ENCODE data around the gene CHAC2.
"Not testable (repeated sequence)": the region's sequence is repeated elsewhere in the genome, so short reads cannot be mapped to it uniquely, and the experiment has no call there.

Gene CHAC2

DNA sequence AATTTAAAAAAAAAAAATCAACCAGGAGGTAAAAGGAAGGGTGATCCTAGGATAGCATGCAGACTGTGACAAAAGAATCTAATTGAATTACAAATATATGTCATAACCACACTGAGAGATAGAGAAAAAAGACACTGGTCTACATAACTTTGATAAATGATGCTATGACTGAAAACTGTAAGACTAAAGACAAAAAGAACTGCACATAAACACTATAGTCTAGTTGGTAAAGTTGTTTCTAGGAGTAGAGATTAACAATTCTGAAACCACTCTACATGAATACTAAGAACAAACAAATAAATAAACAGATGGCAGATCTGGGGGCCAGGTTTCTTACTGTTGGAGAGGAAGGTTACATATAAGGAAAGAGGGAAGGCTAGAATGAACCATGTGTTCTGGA is 14.6 kb upstream of the CHAC2 start:
- Histone ChIP-seq H3F3A (ENCODE audit: insufficient read depth) (0 out of 2 replicates have a peak, but pooled peaks cover 4% of the 10 kb centered on the region), H3K9me3 (ENCODE audit: insufficient read depth, low read length) (no peaks in the 10 kb centered on the region), H4K20me1 (ENCODE audit: low read depth, low read length) (no peaks in the 10 kb centered on the region), H3K27ac (ENCODE audit: low read depth, low read length) (no peak overlapping the region), H3K36me3 (ENCODE audit: low read length) (no peaks in the 10 kb centered on the region), H2AFZ (ENCODE audit: low read depth, low read length, severe bottlenecking) (no peak overlapping the region), H3K9ac (ENCODE audit: low read length) (no peak overlapping the region), H3K4me3 (ENCODE audit: insufficient read depth, low read length, poor library complexity, severe bottlenecking) (no peak overlapping the region), H3K9me2 (replicated peaks; ENCODE audit: insufficient read depth, low read length) (no peaks in the 10 kb centered on the region), H3K4me2 (ENCODE audit: low read depth, low read length, poor library complexity, severe bottlenecking) (no peak overlapping the region), H3K27me3 (ENCODE audit: low read length) (no peaks in the 10 kb centered on the region), H3K79me2 (ENCODE audit: insufficient read depth, low read length) (no peaks in the 10 kb centered on the region)
- TF ChIP-seq, protein P1, sequence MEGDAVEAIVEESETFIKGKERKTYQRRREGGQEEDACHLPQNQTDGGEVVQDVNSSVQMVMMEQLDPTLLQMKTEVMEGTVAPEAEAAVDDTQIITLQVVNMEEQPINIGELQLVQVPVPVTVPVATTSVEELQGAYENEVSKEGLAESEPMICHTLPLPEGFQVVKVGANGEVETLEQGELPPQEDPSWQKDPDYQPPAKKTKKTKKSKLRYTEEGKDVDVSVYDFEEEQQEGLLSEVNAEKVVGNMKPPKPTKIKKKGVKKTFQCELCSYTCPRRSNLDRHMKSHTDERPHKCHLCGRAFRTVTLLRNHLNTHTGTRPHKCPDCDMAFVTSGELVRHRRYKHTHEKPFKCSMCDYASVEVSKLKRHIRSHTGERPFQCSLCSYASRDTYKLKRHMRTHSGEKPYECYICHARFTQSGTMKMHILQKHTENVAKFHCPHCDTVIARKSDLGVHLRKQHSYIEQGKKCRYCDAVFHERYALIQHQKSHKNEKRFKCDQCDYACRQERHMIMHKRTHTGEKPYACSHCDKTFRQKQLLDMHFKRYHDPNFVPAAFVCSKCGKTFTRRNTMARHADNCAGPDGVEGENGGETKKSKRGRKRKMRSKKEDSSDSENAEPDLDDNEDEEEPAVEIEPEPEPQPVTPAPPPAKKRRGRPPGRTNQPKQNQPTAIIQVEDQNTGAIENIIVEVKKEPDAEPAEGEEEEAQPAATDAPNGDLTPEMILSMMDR (IDR thresholded peaks at IDR 0.05; ENCODE audit: insufficient read depth, low read length, poor library complexity, severe bottlenecking), result no peak

DNA sequence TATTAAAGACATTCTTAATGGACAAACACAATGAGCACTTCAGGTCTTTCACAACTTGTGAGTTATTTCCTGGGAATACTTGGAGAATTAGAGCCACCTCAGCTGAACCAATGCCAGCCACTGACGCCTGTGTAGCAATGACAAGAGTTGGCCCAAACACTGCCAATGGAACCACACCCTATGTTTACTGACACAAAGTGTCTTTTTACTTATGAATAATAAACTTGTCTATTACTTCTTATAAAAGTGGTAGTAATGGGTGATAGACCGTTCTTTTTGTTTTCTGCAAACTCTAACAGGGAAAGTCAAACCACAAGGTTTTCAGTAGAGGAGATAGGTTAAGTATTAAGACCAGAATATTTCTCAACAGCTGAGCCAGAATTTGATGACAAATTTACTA is 12.5 kb upstream of the CHAC2 start:
- no peak overlapping the region for H3K9ac ChIP-seq (ENCODE audit: low read length)
- no peaks in the 10 kb centered on the region for H3K27me3 ChIP-seq (ENCODE audit: low read length)
- H3K4me3 ChIP-seq (ENCODE audit: insufficient read depth, low read length, poor library complexity, severe bottlenecking), result no peak overlapping the region
- H3K9me2 ChIP-seq (replicated peaks; ENCODE audit: insufficient read depth, low read length), result no peaks in the 10 kb centered on the region
- H3K27ac ChIP-seq (ENCODE audit: low read depth, low read length), result no peak overlapping the region
- H3K9me3 ChIP-seq (ENCODE audit: insufficient read depth, low read length), result no peaks in the 10 kb centered on the region
- no peaks in the 10 kb centered on the region for H3K79me2 ChIP-seq (ENCODE audit: insufficient read depth, low read length)
- no peaks in the 10 kb centered on the region for H3K36me3 ChIP-seq (ENCODE audit: low read length)
- no peak overlapping the region for H3K4me2 ChIP-seq (ENCODE audit: low read depth, low read length, poor library complexity, severe bottlenecking)
- TF ChIP-seq EZH2phosphoT487 (conservative IDR thresholded peaks at IDR 0.05; ENCODE audit: low read length), result no peak
- TF ChIP-seq, protein P1 (IDR thresholded peaks at IDR 0.05; ENCODE audit: insufficient read depth, low read length, poor library complexity, severe bottlenecking), result no peak
- H2AFZ ChIP-seq (ENCODE audit: low read depth, low read length, severe bottlenecking), result no peak overlapping the region
- H3F3A ChIP-seq (ENCODE audit: insufficient read depth), result 0 out of 2 replicates have a peak, but pooled peaks cover 4% of the 10 kb centered on the region
- H4K20me1 ChIP-seq (ENCODE audit: low read depth, low read length), result no peaks in the 10 kb centered on the region

DNA sequence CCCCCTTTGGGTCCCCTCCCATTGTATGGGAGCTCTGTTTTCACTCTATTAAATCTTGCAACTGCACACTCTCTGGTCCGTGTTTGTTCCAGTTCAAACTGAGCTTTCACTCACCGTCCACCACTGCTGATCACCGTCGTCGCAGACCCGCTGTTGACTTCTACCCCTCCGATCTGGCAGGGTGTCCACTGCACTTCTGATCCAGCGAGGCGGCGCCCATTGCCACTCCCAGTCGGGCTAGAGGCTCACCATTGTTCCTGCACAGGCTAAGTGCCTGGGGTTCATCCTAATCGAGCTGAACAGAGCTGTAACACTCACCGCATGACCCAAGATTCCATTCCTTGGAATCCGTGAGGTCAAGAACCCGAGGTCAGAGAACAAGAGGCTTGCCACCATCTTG is 11.0 kb upstream of the CHAC2 start:
- H3K27me3 ChIP-seq (ENCODE audit: low read length), result no peaks in the 10 kb centered on the region
- no peak overlapping the region for H2AFZ ChIP-seq (ENCODE audit: low read depth, low read length, severe bottlenecking)
- H3K27ac ChIP-seq (ENCODE audit: low read depth, low read length), result no peak overlapping the region
- no peaks in the 10 kb centered on the region for H3K9me2 ChIP-seq (replicated peaks; ENCODE audit: insufficient read depth, low read length)
- no peak overlapping the region for H3K4me2 ChIP-seq (ENCODE audit: low read depth, low read length, poor library complexity, severe bottlenecking)
- TF ChIP-seq, protein P1 (IDR thresholded peaks at IDR 0.05; ENCODE audit: insufficient read depth, low read length, poor library complexity, severe bottlenecking), result no peak
- TF ChIP-seq EZH2phosphoT487 (conservative IDR thresholded peaks at IDR 0.05; ENCODE audit: low read length), result no peak
- no peaks in the 10 kb centered on the region for H3K79me2 ChIP-seq (ENCODE audit: insufficient read depth, low read length)
- H3K4me3 ChIP-seq (ENCODE audit: insufficient read depth, low read length, poor library complexity, severe bottlenecking), result no peak overlapping the region
- no peaks in the 10 kb centered on the region for H4K20me1 ChIP-seq (ENCODE audit: low read depth, low read length)
- H3K36me3 ChIP-seq (ENCODE audit: low read length), result no peaks in the 10 kb centered on the region
- H3F3A ChIP-seq (ENCODE audit: insufficient read depth), result no peaks in the 10 kb centered on the region
- no peak overlapping the region for H3K9ac ChIP-seq (ENCODE audit: low read length)
- H3K9me3 ChIP-seq (ENCODE audit: insufficient read depth, low read length), result no peaks in the 10 kb centered on the region

DNA sequence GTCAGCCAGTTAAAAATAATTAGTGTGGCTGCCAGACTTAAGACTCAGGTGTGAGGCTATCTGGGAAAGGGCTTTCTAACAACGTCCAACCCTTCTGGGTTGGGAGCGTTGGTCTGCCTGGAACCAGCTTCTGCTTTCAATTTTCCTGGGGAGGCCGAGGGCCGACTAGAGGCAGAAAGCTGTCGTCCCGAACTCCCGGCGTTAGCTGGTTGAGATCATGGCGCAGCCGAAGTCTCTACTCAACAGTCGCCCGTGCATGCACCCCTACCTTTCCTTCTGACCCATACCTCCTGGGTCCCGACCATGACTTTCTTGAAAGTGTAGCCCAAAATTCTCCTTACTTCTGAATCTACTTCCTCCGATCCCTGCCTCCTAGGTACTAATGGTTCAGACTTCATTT is 10.4 kb upstream of the CHAC2 start:
- not testable (repeated sequence) for H3K9me3 ChIP-seq (ENCODE audit: insufficient read depth, low read length); H3K36me3 ChIP-seq (ENCODE audit: low read length); H3K27ac ChIP-seq (ENCODE audit: low read depth, low read length); H3F3A ChIP-seq (ENCODE audit: insufficient read depth); H4K20me1 ChIP-seq (ENCODE audit: low read depth, low read length); H3K9ac ChIP-seq (ENCODE audit: low read length); H3K9me2 ChIP-seq (replicated peaks; ENCODE audit: insufficient read depth, low read length); H3K4me3 ChIP-seq (ENCODE audit: insufficient read depth, low read length, poor library complexity, severe bottlenecking); H3K4me2 ChIP-seq (ENCODE audit: low read depth, low read length, poor library complexity, severe bottlenecking); H3K79me2 ChIP-seq (ENCODE audit: insufficient read depth, low read length); H3K27me3 ChIP-seq (ENCODE audit: low read length); H2AFZ ChIP-seq (ENCODE audit: low read depth, low read length, severe bottlenecking)
